HepG2 (cell line): ENCODE data around the gene NDUFB7. TPM values are rescaled to one million over a fixed set of nuclear protein-coding genes. Genes with fewer than 3 reads are reported as not detected.

Experiments used
- AHR ChIP-seq: IDR thresholded peaks from 2 replicates; pipeline ENCODE4 v1.6.1; 2018; ENCODE audit warnings: missing genetic modification reagents, missing compliant biosample characterization
- ASH2L ChIP-seq: fragments of 300-600, 200-600 bp; sonication (generic); IDR thresholded peaks from 2 replicates; pipeline ENCODE4 v1.7.0; 2017; ENCODE audit warnings: low read depth, mild to moderate bottlenecking, moderate library complexity, mixed read lengths, low read length; ENCODE audit not compliant: insufficient read length
- IKZF1 ChIP-seq: fragments of 450-650 bp; IDR thresholded peaks from 2 replicates; pipeline ENCODE4 v1.7.1; 2016
- MED13 ChIP-seq: sonication (generic); formaldehyde crosslinking; IDR thresholded peaks from 2 replicates; pipeline ENCODE4 v1.5.0; 2020; ENCODE audit warnings: missing genetic modification reagents
- MIER3 ChIP-seq: IDR thresholded peaks from 2 replicates; pipeline ENCODE4 v1.6.1; 2016; ENCODE audit warnings: missing compliant biosample characterization, borderline replicate concordance
- NFIC ChIP-seq: IDR thresholded peaks from 2 replicates; pipeline ENCODE4 v1.6.1; 2012; ENCODE audit warnings: mild to moderate bottlenecking, low read length, inconsistent platforms
- SP5 ChIP-seq: IDR thresholded peaks from 2 replicates; pipeline ENCODE4 v1.6.1; 2016; ENCODE audit warnings: low read depth, borderline replicate concordance
- TBL1XR1 ChIP-seq: fragments of 150-350 bp; IDR thresholded peaks from 2 replicates; pipeline ENCODE4 v1.6.1; 2014; ENCODE audit warnings: borderline replicate concordance, low read length; ENCODE audit not compliant: partially characterized antibody
- YEATS4 ChIP-seq: sonication (generic); formaldehyde crosslinking; IDR thresholded peaks from 2 replicates; pipeline ENCODE4 v1.4.0; 2020; ENCODE audit warnings: missing genetic modification reagents, borderline replicate concordance
- ZBTB37 ChIP-seq: sonication (generic); formaldehyde crosslinking; IDR thresholded peaks from 2 replicates; pipeline ENCODE4 v1.4.0; 2020; ENCODE audit warnings: mild to moderate bottlenecking, missing genetic modification reagents
- ZNF331 ChIP-seq: sonication (generic); formaldehyde crosslinking; IDR thresholded peaks from 2 replicates; pipeline ENCODE4 v1.4.0; 2020; ENCODE audit warnings: missing genetic modification reagents
- ZNF607 ChIP-seq: sonication (generic); formaldehyde crosslinking; IDR thresholded peaks from 2 replicates; pipeline ENCODE4 v1.5.1; 2020; ENCODE audit warnings: missing genetic modification reagents, mild to moderate bottlenecking, borderline replicate concordance
- ZNF678 ChIP-seq: sonication (generic); formaldehyde crosslinking; IDR thresholded peaks from 2 replicates; pipeline ENCODE4 v1.4.0; 2020; ENCODE audit warnings: mild to moderate bottlenecking, missing genetic modification reagents
- polyA plus RNA-seq, 8 experiments: library from polyadenylated mRNA; depleted of rRNA in 3 of 8; stranded (reverse) in 7 of 8; unstranded in 1 of 8; fragments of >200 nt; fragmentation: Illumina TruSeq in 4 of 8; extraction: Trizol in 4 of 8; gene quantifications; 2 replicates each; pipeline versions ENCODE4 v1.2.1 to v1.2.3, GENCODE V29; 2011 to 2016; ENCODE audit warnings: low read depth in 4 of 8, missing spikeins in 1 of 8, mixed read lengths in 1 of 8; ENCODE audit not compliant: insufficient read depth in 1 of 8
- total RNA-seq, 5 experiments: library from RNA; depleted of rRNA; stranded (reverse); fragments of >200 nt; fragmentation: Illumina TruSeq; extraction: Trizol; gene quantifications; 2 replicates each; pipeline ENCODE4 v1.2.3, GENCODE V29; 2016; ENCODE audit warnings: low read depth in 1 of 5
- TF ChIP-seq, protein P1 (sequence below): sonication (generic); formaldehyde crosslinking; IDR thresholded peaks from 2 replicates; pipeline ENCODE4 v1.4.0; 2020; ENCODE audit warnings: missing genetic modification reagents
- TF ChIP-seq, protein P2 (sequence below): sonication (generic); formaldehyde crosslinking; IDR thresholded peaks from 2 replicates; pipeline ENCODE4 v1.5.0; 2020; ENCODE audit warnings: missing genetic modification reagents
- TF ChIP-seq, protein P3 (sequence below): sonication (generic); formaldehyde crosslinking; IDR thresholded peaks from 2 replicates; pipeline ENCODE4 v1.5.0; 2020; ENCODE audit warnings: mild to moderate bottlenecking, missing genetic modification reagents, borderline replicate concordance
- TF ChIP-seq, protein P4 (sequence below): IDR thresholded peaks from 2 replicates; pipeline ENCODE4 v1.6.1; 2016; ENCODE audit warnings: low read depth

Gene NDUFB7
- total and polyA plus RNA-seq, 2 of the 13 experiments (the other 11 are each of a cell fraction or from before 2014, with no cell fraction given) = 156 to 198 TPM

DNA sequence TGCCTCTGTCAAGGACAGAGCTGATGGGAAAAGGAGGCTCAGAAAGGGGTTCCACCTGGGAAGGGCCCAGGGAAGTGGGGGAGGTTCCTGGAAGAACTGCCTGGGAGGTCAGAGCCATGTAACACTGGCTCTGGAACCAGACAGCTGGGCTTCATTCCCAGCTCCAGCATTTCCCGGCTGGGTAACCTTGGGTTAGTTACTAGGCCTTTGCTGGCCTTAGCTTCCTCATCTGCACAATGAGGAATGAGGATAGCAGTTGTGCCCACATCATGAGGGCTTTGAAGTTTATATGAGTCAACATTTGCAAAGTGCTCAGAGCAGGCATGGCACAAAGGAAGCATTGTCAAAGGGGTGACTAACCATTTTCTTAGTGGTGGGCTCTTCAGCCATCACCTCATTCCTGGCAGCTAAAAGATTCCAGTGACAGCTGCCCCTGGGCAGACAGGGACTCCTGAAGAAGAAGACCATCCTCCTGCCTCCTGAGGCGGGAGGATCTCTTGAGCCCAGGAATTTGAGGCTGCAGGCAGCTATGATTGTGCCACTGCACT, 51.9 kb downstream of the NDUFB7 start (continued):
- TF ChIP-seq, protein P1, sequence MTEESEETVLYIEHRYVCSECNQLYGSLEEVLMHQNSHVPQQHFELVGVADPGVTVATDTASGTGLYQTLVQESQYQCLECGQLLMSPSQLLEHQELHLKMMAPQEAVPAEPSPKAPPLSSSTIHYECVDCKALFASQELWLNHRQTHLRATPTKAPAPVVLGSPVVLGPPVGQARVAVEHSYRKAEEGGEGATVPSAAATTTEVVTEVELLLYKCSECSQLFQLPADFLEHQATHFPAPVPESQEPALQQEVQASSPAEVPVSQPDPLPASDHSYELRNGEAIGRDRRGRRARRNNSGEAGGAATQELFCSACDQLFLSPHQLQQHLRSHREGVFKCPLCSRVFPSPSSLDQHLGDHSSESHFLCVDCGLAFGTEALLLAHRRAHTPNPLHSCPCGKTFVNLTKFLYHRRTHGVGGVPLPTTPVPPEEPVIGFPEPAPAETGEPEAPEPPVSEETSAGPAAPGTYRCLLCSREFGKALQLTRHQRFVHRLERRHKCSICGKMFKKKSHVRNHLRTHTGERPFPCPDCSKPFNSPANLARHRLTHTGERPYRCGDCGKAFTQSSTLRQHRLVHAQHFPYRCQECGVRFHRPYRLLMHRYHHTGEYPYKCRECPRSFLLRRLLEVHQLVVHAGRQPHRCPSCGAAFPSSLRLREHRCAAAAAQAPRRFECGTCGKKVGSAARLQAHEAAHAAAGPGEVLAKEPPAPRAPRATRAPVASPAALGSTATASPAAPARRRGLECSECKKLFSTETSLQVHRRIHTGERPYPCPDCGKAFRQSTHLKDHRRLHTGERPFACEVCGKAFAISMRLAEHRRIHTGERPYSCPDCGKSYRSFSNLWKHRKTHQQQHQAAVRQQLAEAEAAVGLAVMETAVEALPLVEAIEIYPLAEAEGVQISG (CRISPR knock-in tag) = peak; percentile 58
- TF ChIP-seq ASH2L = peak; percentile 54
- peak; percentile 59; the same call in 1 of the 2 replicates for TF ChIP-seq MIER3 (CRISPR knock-in tag)
- TF ChIP-seq AHR (CRISPR knock-in tag) = 0 out of 2 replicates have a peak, but pooled peaks have one; percentile 49
- TF ChIP-seq TBL1XR1 = peak; percentile 35
- TF ChIP-seq IKZF1 = no peak
- no peak for TF ChIP-seq YEATS4 (CRISPR knock-in tag)
- peak; percentile 42; the same call in 1 of the 2 replicates for TF ChIP-seq NFIC
- peak; percentile 73; the same call in 1 of the 2 replicates for TF ChIP-seq MED13 (CRISPR knock-in tag)
- TF ChIP-seq, protein P2, sequence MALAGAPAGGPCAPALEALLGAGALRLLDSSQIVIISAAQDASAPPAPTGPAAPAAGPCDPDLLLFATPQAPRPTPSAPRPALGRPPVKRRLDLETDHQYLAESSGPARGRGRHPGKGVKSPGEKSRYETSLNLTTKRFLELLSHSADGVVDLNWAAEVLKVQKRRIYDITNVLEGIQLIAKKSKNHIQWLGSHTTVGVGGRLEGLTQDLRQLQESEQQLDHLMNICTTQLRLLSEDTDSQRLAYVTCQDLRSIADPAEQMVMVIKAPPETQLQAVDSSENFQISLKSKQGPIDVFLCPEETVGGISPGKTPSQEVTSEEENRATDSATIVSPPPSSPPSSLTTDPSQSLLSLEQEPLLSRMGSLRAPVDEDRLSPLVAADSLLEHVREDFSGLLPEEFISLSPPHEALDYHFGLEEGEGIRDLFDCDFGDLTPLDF (CRISPR knock-in tag) = no peak
- TF ChIP-seq ZNF678 (CRISPR knock-in tag) = no peak
- TF ChIP-seq ZBTB37 (CRISPR knock-in tag) = peak; percentile 61; the same call in 1 of the 2 replicates
- TF ChIP-seq, protein P3, sequence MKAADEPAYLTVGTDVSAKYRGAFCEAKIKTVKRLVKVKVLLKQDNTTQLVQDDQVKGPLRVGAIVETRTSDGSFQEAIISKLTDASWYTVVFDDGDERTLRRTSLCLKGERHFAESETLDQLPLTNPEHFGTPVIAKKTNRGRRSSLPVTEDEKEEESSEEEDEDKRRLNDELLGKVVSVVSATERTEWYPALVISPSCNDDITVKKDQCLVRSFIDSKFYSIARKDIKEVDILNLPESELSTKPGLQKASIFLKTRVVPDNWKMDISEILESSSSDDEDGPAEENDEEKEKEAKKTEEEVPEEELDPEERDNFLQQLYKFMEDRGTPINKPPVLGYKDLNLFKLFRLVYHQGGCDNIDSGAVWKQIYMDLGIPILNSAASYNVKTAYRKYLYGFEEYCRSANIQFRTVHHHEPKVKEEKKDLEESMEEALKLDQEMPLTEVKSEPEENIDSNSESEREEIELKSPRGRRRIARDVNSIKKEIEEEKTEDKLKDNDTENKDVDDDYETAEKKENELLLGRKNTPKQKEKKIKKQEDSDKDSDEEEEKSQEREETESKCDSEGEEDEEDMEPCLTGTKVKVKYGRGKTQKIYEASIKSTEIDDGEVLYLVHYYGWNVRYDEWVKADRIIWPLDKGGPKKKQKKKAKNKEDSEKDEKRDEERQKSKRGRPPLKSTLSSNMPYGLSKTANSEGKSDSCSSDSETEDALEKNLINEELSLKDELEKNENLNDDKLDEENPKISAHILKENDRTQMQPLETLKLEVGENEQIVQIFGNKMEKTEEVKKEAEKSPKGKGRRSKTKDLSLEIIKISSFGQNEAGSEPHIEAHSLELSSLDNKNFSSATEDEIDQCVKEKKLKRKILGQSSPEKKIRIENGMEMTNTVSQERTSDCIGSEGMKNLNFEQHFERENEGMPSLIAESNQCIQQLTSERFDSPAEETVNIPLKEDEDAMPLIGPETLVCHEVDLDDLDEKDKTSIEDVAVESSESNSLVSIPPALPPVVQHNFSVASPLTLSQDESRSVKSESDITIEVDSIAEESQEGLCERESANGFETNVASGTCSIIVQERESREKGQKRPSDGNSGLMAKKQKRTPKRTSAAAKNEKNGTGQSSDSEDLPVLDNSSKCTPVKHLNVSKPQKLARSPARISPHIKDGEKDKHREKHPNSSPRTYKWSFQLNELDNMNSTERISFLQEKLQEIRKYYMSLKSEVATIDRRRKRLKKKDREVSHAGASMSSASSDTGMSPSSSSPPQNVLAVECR (CRISPR knock-in tag) = peak; percentile 62; the same call in 1 of the 2 replicates
- TF ChIP-seq SP5 (CRISPR knock-in tag) = peak; percentile 49; the same call in 1 of the 2 replicates
- TF ChIP-seq, protein P4, sequence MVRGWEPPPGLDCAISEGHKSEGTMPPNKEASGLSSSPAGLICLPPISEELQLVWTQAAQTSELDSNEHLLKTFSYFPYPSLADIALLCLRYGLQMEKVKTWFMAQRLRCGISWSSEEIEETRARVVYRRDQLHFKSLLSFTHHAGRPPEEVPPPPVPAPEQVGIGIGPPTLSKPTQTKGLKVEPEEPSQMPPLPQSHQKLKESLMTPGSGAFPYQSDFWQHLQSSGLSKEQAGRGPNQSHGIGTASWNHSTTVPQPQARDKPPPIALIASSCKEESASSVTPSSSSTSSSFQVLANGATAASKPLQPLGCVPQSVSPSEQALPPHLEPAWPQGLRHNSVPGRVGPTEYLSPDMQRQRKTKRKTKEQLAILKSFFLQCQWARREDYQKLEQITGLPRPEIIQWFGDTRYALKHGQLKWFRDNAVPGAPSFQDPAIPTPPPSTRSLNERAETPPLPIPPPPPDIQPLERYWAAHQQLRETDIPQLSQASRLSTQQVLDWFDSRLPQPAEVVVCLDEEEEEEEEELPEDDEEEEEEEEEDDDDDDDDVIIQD (CRISPR knock-in tag) = peak; percentile 52
- peak; percentile 75; the same call in 1 of the 2 replicates for TF ChIP-seq ZNF331 (CRISPR knock-in tag)
- TF ChIP-seq ZNF607 (CRISPR knock-in tag) = 0 out of 2 replicates have a peak, but pooled peaks have one; percentile 21
